ENCODE data around the gene CBLIF. TPM values are rescaled to one million over a fixed set of nuclear protein-coding genes. Genes with fewer than 3 reads are reported as not detected.
A peak's percentile ranks its signal among the peaks of the same experiment; 100 is the strongest.
"Not testable (repeated sequence)": the region's sequence is repeated elsewhere in the genome, so short reads cannot be mapped to it uniquely, and the experiment has no call there.

The CBLIF gene
- total and polyA plus RNA-seq, 3 experiments from 2014 or later = not detected

DNA sequence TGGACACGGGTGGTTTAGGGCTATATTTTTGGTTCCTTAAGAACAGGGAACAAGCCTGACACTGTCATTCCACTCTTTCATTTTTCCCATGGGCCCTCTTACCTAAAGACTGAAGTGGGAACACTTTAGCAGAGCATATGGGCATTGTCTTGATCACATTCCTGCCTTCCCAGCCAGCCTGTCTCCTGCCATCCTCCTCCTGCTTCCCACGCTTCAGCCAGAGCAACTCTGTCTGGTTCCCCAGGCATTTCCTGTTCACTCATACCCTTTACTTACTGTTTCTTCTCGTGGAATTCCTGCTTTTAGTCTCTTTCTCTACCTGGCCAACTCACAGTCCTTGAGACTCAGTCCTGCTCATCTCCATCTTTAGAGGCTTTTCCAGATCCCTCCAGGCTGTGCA, 57.5 kb downstream of the CBLIF start:
- H3K36me3 ChIP-seq (ENCODE audit: insufficient read depth, low read length) = peaks cover 3% of the 10 kb centered on the region
- no peak for DNase-seq
- H3K4me1 ChIP-seq (ENCODE audit: insufficient read depth, low read length) = peaks cover 6% of the 10 kb centered on the region
- ChIA-PET POLR2A (no interaction called here), CTCF (interaction anchor here (1.0 to 1.6 kb wide), 3 partner anchors 13 to 34 kb away, joined by 3 to 6 read pairs (median 4); no protein-coding TSS in a partner anchor)
- H3K9me3 Mint-ChIP-seq = no peaks in the 10 kb centered on the region
- peak overlapping the region in 1 of 8 donors; percentile 4 for H3K27ac Mint-ChIP-seq
- H3K27me3 Mint-ChIP-seq = peaks cover 0 to 9% of the 10 kb centered on the region in 2 donors
- H3K36me3 Mint-ChIP-seq = peaks cover 15 to 38% (median 19%) of the 10 kb centered on the region in 3 donors
- no peaks in the 10 kb centered on the region for H3K9me3 ChIP-seq (ENCODE audit: low read length)
- no peak overlapping the region for H3K27ac ChIP-seq (ENCODE audit: low read depth, low read length)
- no peaks in the 10 kb centered on the region for H3K27me3 ChIP-seq (ENCODE audit: insufficient read depth, low read length, poor library complexity, severe bottlenecking)
- H3K4me3 ChIP-seq (ENCODE audit: low read length) = no peak overlapping the region
- H3K4me3 Mint-ChIP-seq = no peak overlapping the region
- H3K4me1 Mint-ChIP-seq = peaks cover 17% of the 10 kb centered on the region in 3 donors

DNA sequence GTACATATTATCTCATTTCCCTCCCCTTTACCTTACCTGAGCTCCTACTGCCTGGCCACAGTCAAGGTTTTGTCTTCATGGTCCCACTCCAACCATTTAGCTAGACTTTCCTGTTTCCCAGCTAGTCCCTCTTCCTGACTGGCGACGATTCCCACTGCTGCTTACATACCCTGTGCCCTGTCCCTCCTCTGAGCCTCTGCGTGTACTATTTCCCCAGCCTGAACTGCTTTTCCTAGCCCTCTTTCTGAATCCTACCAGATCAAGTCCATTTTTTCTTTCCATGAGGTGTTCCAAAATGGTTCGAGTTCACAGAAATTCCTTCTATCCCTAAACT, 58.1 kb downstream of the CBLIF start:
- Mint-ChIP-seq H3K4me1 (peaks cover 17% of the 10 kb centered on the region in 3 donors), H3K27ac (peak overlapping the region in 1 of 8 donors; percentile 69), H3K36me3 (peaks cover 10 to 32% (median 13%) of the 10 kb centered on the region in 3 donors), H3K27me3 (peaks cover 0 to 6% of the 10 kb centered on the region in 2 donors), H3K9me3 (no peaks in the 10 kb centered on the region), H3K4me3 (no peak overlapping the region)
- Histone ChIP-seq H3K9me3 (ENCODE audit: low read length) (no peaks in the 10 kb centered on the region), H3K27me3 (ENCODE audit: insufficient read depth, low read length, poor library complexity, severe bottlenecking) (no peaks in the 10 kb centered on the region), H3K36me3 (ENCODE audit: insufficient read depth, low read length) (peaks cover 3% of the 10 kb centered on the region), H3K4me3 (ENCODE audit: low read length) (no peak overlapping the region), H3K27ac (ENCODE audit: low read depth, low read length) (no peak overlapping the region), H3K4me1 (ENCODE audit: insufficient read depth, low read length) (peaks cover 6% of the 10 kb centered on the region)
- no peak for DNase-seq
- POLR2A ChIA-PET = no interaction called here
- CTCF ChIA-PET = no interaction called here

DNA sequence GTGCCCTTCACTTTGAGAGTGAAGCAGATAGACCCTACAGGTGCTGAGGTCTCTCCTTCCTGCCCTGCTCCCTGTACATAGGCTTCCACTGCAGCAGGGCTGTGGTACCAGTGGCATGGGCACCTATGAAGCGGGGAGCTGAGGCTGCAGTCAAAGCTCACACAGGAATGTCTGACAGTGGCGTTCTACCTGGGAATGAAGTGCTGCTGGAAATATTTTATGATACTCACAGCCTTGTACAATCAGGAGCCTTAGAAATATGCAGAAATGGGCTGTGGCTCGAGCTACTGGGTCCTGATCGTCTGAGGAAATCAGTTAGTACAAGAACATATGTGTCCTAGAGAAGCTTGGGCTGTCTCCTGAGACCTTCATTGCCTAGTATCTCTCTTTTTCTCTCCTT, 59.5 kb downstream of the CBLIF start:
- Mint-ChIP-seq H3K36me3 (peaks cover 10 to 29% (median 12%) of the 10 kb centered on the region in 3 donors), H3K4me3 (no peak overlapping the region), H3K27me3 (peaks cover 0 to 6% of the 10 kb centered on the region in 2 donors), H3K9me3 (no peaks in the 10 kb centered on the region), H3K4me1 (peaks cover 17% of the 10 kb centered on the region in 3 donors), H3K27ac (peak overlapping the region in 1 of 8 donors; percentile 22)
- POLR2A ChIA-PET = no interaction called here
- Histone ChIP-seq H3K9me3 (ENCODE audit: low read length) (no peaks in the 10 kb centered on the region), H3K36me3 (ENCODE audit: insufficient read depth, low read length) (peaks cover 3% of the 10 kb centered on the region), H3K4me1 (ENCODE audit: insufficient read depth, low read length) (peaks cover 6% of the 10 kb centered on the region), H3K27me3 (ENCODE audit: insufficient read depth, low read length, poor library complexity, severe bottlenecking) (no peaks in the 10 kb centered on the region), H3K27ac (ENCODE audit: low read depth, low read length) (no peak overlapping the region), H3K4me3 (ENCODE audit: low read length) (no peak overlapping the region)
- no peak for DNase-seq
- CTCF ChIA-PET = interaction anchor here (2.1 kb wide), 1 partner anchor 33 kb away, joined by 6 read pairs; no protein-coding TSS in a partner anchor

DNA sequence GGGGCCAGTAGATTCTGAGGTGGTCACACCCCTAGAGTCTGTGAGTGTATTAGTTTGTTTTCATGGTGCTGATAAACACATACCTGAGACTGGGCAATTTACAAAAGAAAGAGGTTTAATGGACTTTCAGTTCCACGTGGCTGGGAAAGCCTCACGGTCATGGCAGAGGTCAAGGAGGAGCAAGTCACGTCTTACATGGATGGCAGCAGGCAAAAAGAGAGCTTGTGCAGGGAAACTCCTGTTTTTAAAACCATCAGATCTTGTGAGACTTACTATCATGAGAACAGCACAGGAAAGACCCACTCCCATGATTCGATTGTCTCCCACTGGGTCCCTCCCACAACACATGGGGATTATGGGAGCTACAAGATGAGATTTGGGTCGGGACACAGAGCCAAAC, 60.9 kb downstream of the CBLIF start:
- not testable (repeated sequence) for H3K27ac ChIP-seq (ENCODE audit: low read depth, low read length); H3K9me3 ChIP-seq (ENCODE audit: low read length)
- H3K4me1 Mint-ChIP-seq = peaks cover 17% of the 10 kb centered on the region in 3 donors

DNA sequence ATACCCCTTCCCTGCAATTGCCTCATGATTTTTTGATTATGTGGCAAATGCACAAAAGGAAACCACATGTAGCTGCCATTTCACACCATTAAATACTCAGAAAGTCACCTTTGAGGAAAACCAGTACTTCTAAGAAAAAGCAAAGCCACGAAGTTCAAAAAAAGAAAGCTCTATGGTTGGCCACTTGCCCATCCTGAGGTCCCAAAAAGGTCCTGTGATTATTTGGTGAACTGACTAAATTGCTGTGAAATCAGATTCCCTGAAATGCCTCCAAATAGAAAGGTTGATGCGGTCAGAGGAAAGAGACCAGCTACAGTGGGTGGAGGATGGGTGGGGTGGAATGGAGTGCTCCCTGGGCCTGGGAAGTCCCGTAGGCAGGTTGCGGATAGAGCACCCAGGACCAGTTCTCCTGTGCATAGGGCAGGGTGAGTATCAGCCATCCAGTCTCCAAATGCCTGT, 61.6 kb downstream of the CBLIF start:
- H3K4me1 Mint-ChIP-seq = peaks cover 17% of the 10 kb centered on the region in 3 donors
- H3K27me3 ChIP-seq (ENCODE audit: insufficient read depth, low read length, poor library complexity, severe bottlenecking) = no peaks in the 10 kb centered on the region
- peaks cover 5 to 20% (median 11%) of the 10 kb centered on the region in 3 donors for H3K36me3 Mint-ChIP-seq
- DNase-seq = no peak
- no peak overlapping the region for H3K27ac ChIP-seq (ENCODE audit: low read depth, low read length)
- peaks cover 0 to 6% of the 10 kb centered on the region in 2 donors for H3K27me3 Mint-ChIP-seq
- peak overlapping the region in 3 of 7 donors; percentile 3 to 40 (median 33) for H3K4me3 Mint-ChIP-seq
- POLR2A ChIA-PET = no interaction called here
- H3K4me3 ChIP-seq (ENCODE audit: low read length) = no peak overlapping the region
- CTCF ChIA-PET = no interaction called here
- no peaks in the 10 kb centered on the region for H3K9me3 Mint-ChIP-seq
- no peaks in the 10 kb centered on the region for H3K9me3 ChIP-seq (ENCODE audit: low read length)
- H3K36me3 ChIP-seq (ENCODE audit: insufficient read depth, low read length) = no peaks in the 10 kb centered on the region
- peak overlapping the region in 1 of 8 donors; percentile 8 for H3K27ac Mint-ChIP-seq
- peaks cover 6% of the 10 kb centered on the region for H3K4me1 ChIP-seq (ENCODE audit: insufficient read depth, low read length)

More for the DNA sequence above, 60.9 kb downstream of the CBLIF start:
- H3K36me3 ChIP-seq (ENCODE audit: insufficient read depth, low read length); H3K4me3 ChIP-seq (ENCODE audit: low read length); H3K27me3 Mint-ChIP-seq; H3K9me3 Mint-ChIP-seq; H3K27me3 ChIP-seq (ENCODE audit: insufficient read depth, low read length, poor library complexity, severe bottlenecking); DNase-seq; H3K4me1 ChIP-seq (ENCODE audit: insufficient read depth, low read length); POLR2A ChIA-PET: not testable (repeated sequence)
- Mint-ChIP-seq H3K27ac (peak overlapping the region in 1 of 8 donors; percentile 37), H3K36me3 (peaks cover 8 to 27% (median 14%) of the 10 kb centered on the region in 3 donors), H3K4me3 (peak overlapping the region in 1 of 7 donors; percentile 33)
- CTCF ChIA-PET = interaction anchor here (0.9 to 2.1 kb wide), 2 partner anchors 30 to 31 kb away, joined by 3 to 6 read pairs; partner anchors contain the start of gene STX3

DNA sequence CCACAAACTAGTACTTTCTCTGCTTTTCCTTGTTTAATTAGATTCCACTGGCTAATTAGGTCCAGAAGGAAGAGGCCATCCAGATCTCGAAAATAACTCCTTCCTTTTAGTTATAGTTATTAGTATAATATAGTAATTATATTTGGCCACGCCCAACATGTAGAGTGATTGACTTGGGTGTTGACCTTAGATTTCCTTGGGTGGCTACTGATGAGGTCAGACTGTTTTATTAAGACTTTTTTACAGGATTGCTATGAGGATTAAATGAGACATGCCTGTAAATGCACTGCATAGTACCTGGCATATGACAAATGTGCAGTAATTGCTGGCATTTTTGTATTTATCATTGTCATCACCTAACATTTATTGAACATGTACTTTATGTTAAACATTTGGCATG, 63.2 kb downstream of the CBLIF start:
- CTCF ChIA-PET = no interaction called here
- Histone ChIP-seq H3K36me3 (ENCODE audit: insufficient read depth, low read length) (no peaks in the 10 kb centered on the region), H3K9me3 (ENCODE audit: low read length) (no peaks in the 10 kb centered on the region), H3K27me3 (ENCODE audit: insufficient read depth, low read length, poor library complexity, severe bottlenecking) (no peaks in the 10 kb centered on the region), H3K27ac (ENCODE audit: low read depth, low read length) (no peak overlapping the region), H3K4me3 (ENCODE audit: low read length) (no peak overlapping the region), H3K4me1 (ENCODE audit: insufficient read depth, low read length) (peaks cover 6% of the 10 kb centered on the region)
- Mint-ChIP-seq H3K4me1 (peaks cover 17% of the 10 kb centered on the region in 3 donors), H3K4me3 (no peak overlapping the region), H3K36me3 (peaks cover 2 to 11% (median 10%) of the 10 kb centered on the region in 3 donors), H3K27ac (no peak overlapping the region), H3K9me3 (no peaks in the 10 kb centered on the region), H3K27me3 (peaks cover 0 to 3% of the 10 kb centered on the region in 2 donors)
- DNase-seq = no peak
- POLR2A ChIA-PET = no interaction called here

DNA sequence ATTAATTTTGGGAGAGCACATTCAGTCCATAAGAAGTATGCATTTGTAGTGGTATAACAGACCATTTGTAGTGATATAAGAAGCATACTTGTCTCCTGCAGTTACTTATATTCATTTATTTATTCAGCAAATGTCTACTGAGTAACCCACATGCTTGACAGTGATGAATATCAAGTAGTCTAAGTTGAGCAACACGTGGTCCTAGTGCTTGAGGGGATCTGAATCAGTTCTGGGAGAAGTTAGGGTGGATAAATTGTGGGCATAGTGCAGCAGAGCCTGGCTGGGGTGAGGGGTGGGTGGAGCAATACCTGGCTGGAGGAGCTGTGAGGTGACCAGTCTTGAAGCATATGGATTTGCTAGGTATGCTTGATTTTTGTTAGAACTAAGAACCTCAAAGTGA, 65.8 kb downstream of the CBLIF start:
- H3K27ac Mint-ChIP-seq = peak overlapping the region in 1 of 8 donors; percentile 3
- peaks cover 0 to 3% of the 10 kb centered on the region in 2 donors for H3K27me3 Mint-ChIP-seq
- ChIA-PET CTCF (no interaction called here), POLR2A (no interaction called here)
- peaks cover 15 to 17% (median 16%) of the 10 kb centered on the region in 3 donors for H3K4me1 Mint-ChIP-seq
- no peaks in the 10 kb centered on the region for H3K27me3 ChIP-seq (ENCODE audit: insufficient read depth, low read length, poor library complexity, severe bottlenecking)
- H3K4me1 ChIP-seq (ENCODE audit: insufficient read depth, low read length) = peaks cover 6% of the 10 kb centered on the region
- DNase-seq = no peak
- H3K27ac ChIP-seq (ENCODE audit: low read depth, low read length) = no peak overlapping the region
- no peaks in the 10 kb centered on the region for H3K9me3 ChIP-seq (ENCODE audit: low read length)
- no peaks in the 10 kb centered on the region for H3K36me3 ChIP-seq (ENCODE audit: insufficient read depth, low read length)
- H3K4me3 Mint-ChIP-seq = no peak overlapping the region
- H3K36me3 Mint-ChIP-seq = peaks cover 2 to 25% (median 11%) of the 10 kb centered on the region in 3 donors
- H3K4me3 ChIP-seq (ENCODE audit: low read length) = no peak overlapping the region
- H3K9me3 Mint-ChIP-seq = no peaks in the 10 kb centered on the region
